ENCODE results near the gene PIEZO2.
"Not testable (repeated sequence)": the region's sequence is repeated elsewhere in the genome, so short reads cannot be mapped to it uniquely, and the experiment has no call there.

The PIEZO2 gene

DNA sequence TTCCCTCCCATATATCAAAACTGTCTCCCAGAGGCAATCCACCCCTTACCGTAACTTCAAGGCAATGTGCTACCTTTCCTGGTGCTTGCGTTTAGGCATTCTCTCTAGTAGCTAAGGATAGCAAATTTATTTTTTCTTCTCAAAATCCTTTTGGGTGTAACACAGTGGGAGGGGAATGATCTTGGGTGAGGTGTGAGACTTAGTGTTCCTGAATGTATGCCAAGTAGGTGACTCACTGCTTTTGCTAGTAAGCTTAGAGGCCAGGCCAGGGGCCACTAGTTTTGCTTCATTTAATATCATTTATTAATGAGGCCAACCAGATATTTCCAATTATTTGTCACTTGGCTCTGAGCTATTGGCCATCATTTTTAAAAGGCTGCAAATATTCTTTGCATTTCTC, 488.1 kb downstream of the PIEZO2 start:
- no peak for DNase-seq

- DNase-seq = no peak
Measured at GRCh38 chr18:10660179-10660884, 489.0 kb downstream of the PIEZO2 start.

DNA sequence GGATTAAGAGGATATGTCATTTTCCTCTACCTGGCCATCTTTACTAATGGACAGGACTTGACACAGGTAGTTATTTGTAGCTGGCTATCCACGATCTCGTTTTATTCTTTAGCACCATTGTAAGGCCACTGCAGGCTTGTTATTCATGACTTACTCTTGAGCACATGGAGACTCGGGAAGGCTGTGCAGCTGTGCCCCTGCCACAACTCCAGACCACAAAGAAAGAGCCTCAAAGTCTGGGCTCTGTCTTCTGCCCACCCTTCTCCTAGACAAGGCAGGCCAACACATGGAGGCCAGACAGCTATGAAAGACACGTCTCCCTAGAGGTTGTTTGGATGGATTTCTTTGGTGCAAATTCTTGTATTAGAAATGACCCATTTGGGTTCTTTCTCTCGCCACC, 489.8 kb downstream of the PIEZO2 start:
- DNase-seq = no peak

DNA sequence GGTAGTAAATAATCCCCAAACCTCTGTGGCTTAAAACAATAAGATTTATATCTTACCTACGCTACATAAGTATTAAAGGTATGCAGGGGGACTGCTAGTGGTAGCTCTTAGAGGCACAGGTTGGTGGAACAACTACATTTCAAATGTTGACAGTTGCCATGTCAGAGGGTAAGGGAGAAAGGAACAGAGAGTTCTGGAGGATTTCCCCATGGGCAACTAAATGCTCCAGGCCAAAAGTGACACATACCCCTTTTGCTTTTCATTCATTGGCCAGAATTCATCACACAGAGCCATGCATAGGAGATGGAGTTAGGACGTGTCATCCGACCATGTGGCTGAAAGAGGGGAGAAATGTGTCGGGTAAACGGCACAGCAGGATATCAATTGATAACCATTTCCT, 490.4 kb downstream of the PIEZO2 start:
- no peak for DNase-seq

DNA sequence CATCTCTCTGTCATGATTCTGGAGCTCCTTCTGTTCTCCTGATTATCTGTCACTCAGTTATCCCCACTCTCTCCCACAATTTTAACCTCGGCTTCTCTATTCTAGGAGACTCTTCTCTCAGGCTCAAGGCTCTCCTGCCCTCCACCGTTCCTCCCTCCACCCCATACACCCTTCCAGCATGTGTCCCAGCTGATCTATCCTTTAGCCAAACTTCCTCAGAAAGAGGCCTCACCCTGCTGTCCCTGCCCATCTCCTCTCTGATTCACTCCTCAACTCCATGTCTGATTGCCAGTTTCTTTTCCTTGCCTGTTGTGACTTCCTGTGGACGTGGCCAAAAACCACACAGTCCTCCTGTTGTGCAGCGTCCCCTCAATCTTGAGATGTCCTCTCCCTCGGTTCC, 505.4 kb downstream of the PIEZO2 start:
- not testable (repeated sequence) for DNase-seq

GRCh38 chr18:10642915-10643524, 506.3 kb downstream of the PIEZO2 start:
- DNase-seq = not testable (repeated sequence)

DNA sequence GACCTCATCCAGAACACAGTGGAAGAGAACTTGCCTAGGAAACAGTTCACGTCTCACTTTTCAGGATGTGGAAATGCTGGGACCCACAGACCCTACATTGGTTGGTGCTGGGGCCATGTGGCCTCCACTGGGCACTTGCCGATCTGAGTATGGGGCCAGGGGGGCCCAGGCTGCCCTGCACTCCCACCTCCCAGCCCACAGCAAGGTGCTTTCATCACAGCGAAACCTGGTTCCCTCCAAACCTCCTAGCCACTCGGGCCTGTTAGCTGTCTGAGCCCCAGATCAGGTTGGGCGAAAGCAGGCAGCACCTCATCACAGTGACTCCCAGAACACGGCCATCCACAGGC, 510.9 kb downstream of the PIEZO2 start:
- not testable (repeated sequence) for DNase-seq

GRCh38 chr18:10637858-10638538, 511.4 kb downstream of the PIEZO2 start:
- not testable (repeated sequence) for DNase-seq

DNA sequence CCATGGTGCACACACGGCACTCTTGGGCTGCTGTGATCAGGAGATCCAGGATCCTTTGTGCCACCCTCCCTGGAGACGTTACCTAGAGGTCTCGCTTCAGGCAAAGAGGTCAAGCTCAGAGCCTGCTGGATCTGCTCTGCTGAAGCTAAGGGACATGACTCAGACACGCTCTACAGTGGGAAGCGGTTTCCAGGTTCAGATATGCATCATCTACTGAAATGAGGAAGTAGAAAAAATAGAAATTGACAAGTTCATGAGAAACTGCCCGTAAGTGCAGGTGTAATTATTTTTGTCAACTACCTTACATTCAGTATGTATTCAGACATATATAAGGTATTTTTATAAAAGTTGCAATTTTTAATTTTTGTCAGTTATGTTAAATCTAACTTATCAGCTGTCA, 520.3 kb downstream of the PIEZO2 start:
- DNase-seq = not testable (repeated sequence)

- not testable (repeated sequence) for DNase-seq
Measured at GRCh38 chr18:10626606-10627213, 522.7 kb downstream of the PIEZO2 start.

GRCh38 chr18:10623606-10624005, 525.8 kb downstream of the PIEZO2 start:
- not testable (repeated sequence) for DNase-seq

DNA sequence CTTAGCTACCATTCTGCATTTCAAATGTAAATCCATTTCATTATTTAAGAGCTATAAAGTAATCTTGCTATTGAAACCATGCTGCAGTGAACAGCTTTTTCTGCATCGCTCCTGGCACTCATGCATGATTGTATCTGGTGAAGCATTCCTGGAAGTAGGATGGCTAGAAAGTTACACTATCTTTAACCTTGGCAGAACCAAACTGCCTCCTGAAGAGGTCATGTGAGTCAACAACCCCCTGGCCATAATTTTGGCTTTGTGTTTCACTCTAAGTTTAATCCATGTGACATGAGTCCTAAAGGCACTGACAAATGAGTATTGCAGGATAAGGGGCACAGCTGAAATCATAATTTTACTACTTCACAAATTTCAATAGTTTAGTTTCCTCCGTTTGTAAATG, 526.4 kb downstream of the PIEZO2 start:
- not testable (repeated sequence) for DNase-seq

DNA sequence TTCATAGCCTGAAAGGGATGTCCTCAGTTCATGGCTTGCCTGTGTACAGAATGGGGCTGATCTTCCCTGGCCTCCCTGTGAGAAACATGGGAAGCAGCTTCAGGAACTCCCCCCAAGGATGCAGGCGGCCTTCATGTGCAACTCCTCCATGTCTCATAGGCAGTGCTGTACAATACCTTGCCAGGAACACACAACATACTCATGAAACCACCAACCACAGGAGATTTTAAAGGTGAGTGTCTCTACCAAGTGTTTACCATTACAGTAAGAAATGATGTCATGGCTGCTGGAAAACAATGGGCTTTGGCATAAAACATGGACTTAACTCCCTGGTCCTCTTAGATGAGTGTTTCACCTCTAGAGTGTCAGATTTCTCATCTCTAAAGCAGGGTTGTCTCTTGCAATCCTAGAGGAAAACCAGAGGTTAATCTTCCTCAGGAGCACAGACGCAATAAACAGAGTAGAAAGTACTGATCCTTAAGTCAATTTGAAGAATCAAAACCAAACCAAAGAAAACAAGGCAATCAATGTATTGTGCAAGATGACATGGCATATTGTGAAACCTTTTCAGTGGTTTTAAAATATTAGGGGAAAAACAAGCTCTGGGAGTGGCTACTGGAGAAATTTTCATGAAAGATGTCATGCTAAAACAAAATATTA, 528.6 kb downstream of the PIEZO2 start:
- DNase-seq = not testable (repeated sequence)

Measured in NCI-H510A (cell line).